H9 (cell line): ENCODE data around the gene TXNRD1. TPM values are rescaled to one million over a fixed set of nuclear protein-coding genes. Genes with fewer than 3 reads are reported as not detected.

ENCODE experiments used
- DNase-seq: peaks from one replicate; pipeline ENCODE4 v3.0.0-alpha.2; 2017
- H2AFZ ChIP-seq: one replicate; pipeline ENCODE4 v1.6.1; 2013; ENCODE audit warnings: mild to moderate bottlenecking, low read length, control low read depth, moderate library complexity
- H2AK5ac ChIP-seq: 2 replicates; pipeline ENCODE4 v1.6.1; 2013; ENCODE audit warnings: low read length, control low read depth, mixed read lengths; ENCODE audit not compliant: insufficient read length
- H2BK120ac ChIP-seq: one replicate; pipeline ENCODE4 v1.6.1; 2013; ENCODE audit warnings: low read depth, mild to moderate bottlenecking, low read length, control low read depth, inconsistent platforms; ENCODE audit not compliant: poor library complexity, severe bottlenecking
- H2BK12ac ChIP-seq: 2 replicates; pipeline ENCODE4 v1.6.1; 2013; ENCODE audit warnings: low read length, control low read depth, mixed read lengths, low read depth; ENCODE audit not compliant: insufficient read length
- H2BK15ac ChIP-seq: 2 replicates; pipeline ENCODE4 v1.6.1; 2013; ENCODE audit warnings: low read depth, low read length, control low read depth
- H2BK20ac ChIP-seq: one replicate; pipeline ENCODE4 v1.6.1; 2013; ENCODE audit warnings: low read depth, mild to moderate bottlenecking, low read length, control low read depth, inconsistent platforms; ENCODE audit not compliant: poor library complexity, severe bottlenecking
- H2BK5ac ChIP-seq: 2 replicates; pipeline ENCODE4 v1.6.1; 2013; ENCODE audit warnings: low read length, control low read depth, mixed read lengths; ENCODE audit not compliant: insufficient read length
- H3K14ac ChIP-seq: 2 replicates; pipeline ENCODE4 v1.6.1; 2013; ENCODE audit warnings: low read length, control low read depth; ENCODE audit not compliant: insufficient read depth
- H3K18ac ChIP-seq: 2 replicates; pipeline ENCODE4 v1.6.1; 2013; ENCODE audit warnings: low read depth, mild to moderate bottlenecking, mixed read lengths, low read length, control low read depth; ENCODE audit not compliant: insufficient read length
- H3K23ac ChIP-seq: 2 replicates; pipeline ENCODE4 v1.6.1; 2013; ENCODE audit warnings: low read length, control low read depth, mixed read lengths, low read depth; ENCODE audit not compliant: insufficient read length
- H3K23me2 ChIP-seq: 2 replicates; pipeline ENCODE4 v1.6.1; 2013; ENCODE audit warnings: low read depth, mild to moderate bottlenecking, mixed read lengths, low read length, control low read depth; ENCODE audit not compliant: insufficient read length, poor library complexity, severe bottlenecking
- H3K27ac ChIP-seq: 2 replicates; pipeline ENCODE4 v1.5.1; 2013; ENCODE audit warnings: low read length, control low read depth, mixed read lengths, low read depth; ENCODE audit not compliant: insufficient read length
- H3K27me3 ChIP-seq: 2 replicates; pipeline ENCODE4 v1.6.1; 2013; ENCODE audit warnings: low read length, control low read depth, inconsistent platforms; ENCODE audit not compliant: insufficient read depth
- H3K4ac ChIP-seq: 2 replicates; pipeline ENCODE4 v1.6.1; 2013; ENCODE audit warnings: low read depth, mild to moderate bottlenecking, control low read depth, inconsistent platforms, low read length, moderate library complexity
- H3K4me1 ChIP-seq: 2 replicates; pipeline ENCODE4 v1.6.1; 2013; ENCODE audit warnings: low read length, control low read depth, inconsistent platforms; ENCODE audit not compliant: insufficient read depth
- H3K4me2 ChIP-seq: 2 replicates; pipeline ENCODE4 v1.6.1; 2013; ENCODE audit warnings: low read length, control low read depth, mixed read lengths; ENCODE audit not compliant: insufficient read length, insufficient read depth
- H3K56ac ChIP-seq: 2 replicates; pipeline ENCODE4 v1.6.1; 2013; ENCODE audit warnings: low read depth, mild to moderate bottlenecking, mixed read lengths, low read length, control low read depth; ENCODE audit not compliant: insufficient read length
- H3K79me1 ChIP-seq: 2 replicates; pipeline ENCODE4 v1.6.1; 2013; ENCODE audit warnings: low read depth, mild to moderate bottlenecking, moderate library complexity, low read length, control low read depth, inconsistent platforms; ENCODE audit not compliant: insufficient read depth, poor library complexity, severe bottlenecking
- H3K79me2 ChIP-seq: 2 replicates; pipeline ENCODE4 v1.6.1; 2013; ENCODE audit warnings: low read length, control low read depth, inconsistent platforms; ENCODE audit not compliant: insufficient read depth
- H3K9ac ChIP-seq: 2 replicates; pipeline ENCODE4 v1.6.1; 2013; ENCODE audit warnings: low read length, control low read depth, mixed read lengths; ENCODE audit not compliant: insufficient read length; ENCODE audit errors: extremely low read depth
- H3K9me3 ChIP-seq: one replicate; pipeline ENCODE4 v1.6.1; 2013; ENCODE audit warnings: low read depth, low read length, inconsistent platforms; ENCODE audit not compliant: control insufficient read depth
- H3T11ph ChIP-seq: one replicate; pipeline ENCODE4 v1.6.1; 2013; ENCODE audit warnings: mild to moderate bottlenecking, low read length, control low read depth, inconsistent platforms
- H4K20me1 ChIP-seq: one replicate; pipeline ENCODE4 v1.6.1; 2013; ENCODE audit not compliant: control insufficient read depth, insufficient read length, insufficient read depth
- H4K5ac ChIP-seq: 2 replicates; pipeline ENCODE4 v1.6.1; 2013; ENCODE audit warnings: low read depth, mild to moderate bottlenecking, mixed read lengths, low read length, control low read depth; ENCODE audit not compliant: insufficient read length
- H4K8ac ChIP-seq: replicated peaks from 2 replicates; pipeline ENCODE4 v1.6.1; 2013; ENCODE audit warnings: low read length, control low read depth, mixed read lengths, low read depth; ENCODE audit not compliant: insufficient read length
- H4K91ac ChIP-seq: 2 replicates; pipeline ENCODE4 v1.6.1; 2013; ENCODE audit warnings: low read depth, mild to moderate bottlenecking, moderate library complexity, mixed read lengths, low read length, control low read depth; ENCODE audit not compliant: insufficient read length
- H3K27ac Mint-ChIP-seq, 3 experiments: 2 replicates in 2 of 3; 3 replicates in 1 of 3; pipeline ENCODE4 v1.8.0; 2020 to 2021; ENCODE audit warnings: mixed read lengths in 3 of 3, mild to moderate bottlenecking in 1 of 3, moderate library complexity in 1 of 3
- H3K27me3 Mint-ChIP-seq: 2 replicates; pipeline ENCODE4 v1.8.0; 2021; ENCODE audit warnings: low read depth, mild to moderate bottlenecking, moderate library complexity, mixed read lengths
- H3K36me3 Mint-ChIP-seq, 3 experiments: 2 replicates in 2 of 3; 3 replicates in 1 of 3; pipeline ENCODE4 v1.8.0; 2020 to 2021; ENCODE audit warnings: low read depth in 3 of 3, mixed read lengths in 3 of 3; ENCODE audit not compliant: insufficient read depth in 1 of 3
- H3K4me1 Mint-ChIP-seq, 2 experiments: 2 replicates each; pipeline ENCODE4 v1.8.0; 2020; ENCODE audit warnings: mixed read lengths in 2 of 2
- H3K4me3 Mint-ChIP-seq, 2 experiments: 2 replicates in 1 of 2; 3 replicates in 1 of 2; pipeline ENCODE4 v1.8.0; 2020 to 2021; ENCODE audit warnings: mild to moderate bottlenecking in 2 of 2, mixed read lengths in 2 of 2, moderate library complexity in 1 of 2
- H3K9me3 Mint-ChIP-seq, 2 experiments: 2 replicates in 1 of 2; 3 replicates in 1 of 2; pipeline ENCODE4 v1.8.0; 2020; ENCODE audit warnings: mild to moderate bottlenecking in 2 of 2, mixed read lengths in 2 of 2, moderate library complexity in 1 of 2
- total RNA-seq: library from RNA; stranded (reverse); gene quantifications from 2 replicates; pipeline ENCODE4 v1.2.1, GENCODE V29; 2021
- TF ChIP-seq, protein P1 (sequence below): fragments of 200-600 bp; sonication (generic); conservative IDR thresholded peaks from 3 replicates; pipeline ENCODE4 v1.8.0; 2021; ENCODE audit warnings: antibody characterized with exemption, mild to moderate bottlenecking

Gene TXNRD1
- total RNA-seq, 1 experiment from 2014 or later, result 100 TPM

DNA sequence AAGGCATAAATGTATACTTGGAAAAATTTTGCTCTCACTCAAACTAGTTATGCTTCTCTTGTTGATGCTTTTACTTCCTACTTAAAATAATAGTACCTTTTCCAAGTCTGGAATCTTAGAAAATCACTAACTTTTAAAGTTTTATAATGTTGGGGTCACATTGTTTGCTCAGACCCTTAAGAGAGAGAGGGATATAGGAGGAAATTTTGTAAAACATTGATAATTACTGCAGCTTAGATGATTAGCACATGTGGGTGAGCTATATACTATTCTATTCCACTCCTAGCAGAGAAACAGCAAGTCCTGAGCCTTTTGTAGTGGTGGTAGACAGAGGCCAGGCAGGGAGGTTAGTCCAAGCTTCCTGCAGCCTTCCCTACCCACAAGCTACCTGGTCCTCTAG, 101.4 kb downstream of the TXNRD1 start:
- Histone ChIP-seq H2AK5ac (no peak overlapping the region), H2BK120ac (no peak overlapping the region), H3K4ac (no peak overlapping the region), H3K9me3 (no peaks in the 10 kb centered on the region), H4K20me1 (no peaks in the 10 kb centered on the region), H4K5ac (no peak overlapping the region), H3K14ac (no peak overlapping the region), H3K4me2 (no peak overlapping the region), H3K79me2 (no peaks in the 10 kb centered on the region), H3K79me1 (peaks cover 2% of the 10 kb centered on the region), H2BK15ac (no peak overlapping the region), H2AFZ (no peak overlapping the region), H3K9ac (no peak overlapping the region), H3T11ph (no peak overlapping the region), H4K91ac (no peak overlapping the region), H3K23ac (no peak overlapping the region), H2BK5ac (no peak overlapping the region), H3K23me2 (no peaks in the 10 kb centered on the region), H3K18ac (no peak overlapping the region), H2BK12ac (no peak overlapping the region), H3K4me1 (no peaks in the 10 kb centered on the region), H2BK20ac (no peak overlapping the region), H4K8ac (no peak overlapping the region), H3K27ac (no peak overlapping the region), H3K56ac (no peak overlapping the region), H3K27me3 (no peaks in the 10 kb centered on the region)
- no peaks in the 10 kb centered on the region for H3K4me1 Mint-ChIP-seq
- peaks cover 44 to 86% (median 86%) of the 10 kb centered on the region in 3 experiments for H3K36me3 Mint-ChIP-seq
- no peak for DNase-seq
- TF ChIP-seq, protein P1, sequence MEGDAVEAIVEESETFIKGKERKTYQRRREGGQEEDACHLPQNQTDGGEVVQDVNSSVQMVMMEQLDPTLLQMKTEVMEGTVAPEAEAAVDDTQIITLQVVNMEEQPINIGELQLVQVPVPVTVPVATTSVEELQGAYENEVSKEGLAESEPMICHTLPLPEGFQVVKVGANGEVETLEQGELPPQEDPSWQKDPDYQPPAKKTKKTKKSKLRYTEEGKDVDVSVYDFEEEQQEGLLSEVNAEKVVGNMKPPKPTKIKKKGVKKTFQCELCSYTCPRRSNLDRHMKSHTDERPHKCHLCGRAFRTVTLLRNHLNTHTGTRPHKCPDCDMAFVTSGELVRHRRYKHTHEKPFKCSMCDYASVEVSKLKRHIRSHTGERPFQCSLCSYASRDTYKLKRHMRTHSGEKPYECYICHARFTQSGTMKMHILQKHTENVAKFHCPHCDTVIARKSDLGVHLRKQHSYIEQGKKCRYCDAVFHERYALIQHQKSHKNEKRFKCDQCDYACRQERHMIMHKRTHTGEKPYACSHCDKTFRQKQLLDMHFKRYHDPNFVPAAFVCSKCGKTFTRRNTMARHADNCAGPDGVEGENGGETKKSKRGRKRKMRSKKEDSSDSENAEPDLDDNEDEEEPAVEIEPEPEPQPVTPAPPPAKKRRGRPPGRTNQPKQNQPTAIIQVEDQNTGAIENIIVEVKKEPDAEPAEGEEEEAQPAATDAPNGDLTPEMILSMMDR, result no peak
- H3K27me3 Mint-ChIP-seq, result no peaks in the 10 kb centered on the region
- H3K9me3 Mint-ChIP-seq, result no peaks in the 10 kb centered on the region; a peak in 1 of 5 replicates
- H3K4me3 Mint-ChIP-seq, result no peak overlapping the region
- no peak overlapping the region for H3K27ac Mint-ChIP-seq
